NCI-H187 (cell line): ENCODE data around the gene GAPVD1.
"Not testable (repeated sequence)": the region's sequence is repeated elsewhere in the genome, so short reads cannot be mapped to it uniquely, and the experiment has no call there.

ENCODE experiments used
- DNase-seq, 2 experiments: peaks; one replicate each; lab custom pipeline; 2025; lab: John Stamatoyannopoulos, UW

Gene GAPVD1

DNA sequence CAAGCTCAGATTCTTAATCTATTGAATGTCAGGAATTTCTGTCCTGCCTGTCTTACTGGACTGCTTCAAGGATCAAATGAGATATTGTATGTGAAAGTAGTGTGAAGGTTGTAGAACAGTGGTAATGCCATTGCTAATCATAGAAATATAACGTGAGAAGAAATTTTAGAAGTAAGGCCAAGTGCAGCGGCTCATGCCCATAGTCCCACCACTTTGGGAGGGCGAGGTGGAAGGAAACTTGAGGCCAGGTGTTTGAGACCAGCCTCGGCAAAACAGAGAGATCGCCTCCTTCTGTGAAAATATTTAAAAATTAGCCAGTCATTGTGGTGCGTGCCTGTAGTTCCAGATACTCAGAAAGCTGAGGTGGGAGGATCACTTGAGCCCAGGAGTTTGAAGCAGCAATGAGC lies 15.4 kb upstream of the GAPVD1 start:
- no peak for DNase-seq

DNA sequence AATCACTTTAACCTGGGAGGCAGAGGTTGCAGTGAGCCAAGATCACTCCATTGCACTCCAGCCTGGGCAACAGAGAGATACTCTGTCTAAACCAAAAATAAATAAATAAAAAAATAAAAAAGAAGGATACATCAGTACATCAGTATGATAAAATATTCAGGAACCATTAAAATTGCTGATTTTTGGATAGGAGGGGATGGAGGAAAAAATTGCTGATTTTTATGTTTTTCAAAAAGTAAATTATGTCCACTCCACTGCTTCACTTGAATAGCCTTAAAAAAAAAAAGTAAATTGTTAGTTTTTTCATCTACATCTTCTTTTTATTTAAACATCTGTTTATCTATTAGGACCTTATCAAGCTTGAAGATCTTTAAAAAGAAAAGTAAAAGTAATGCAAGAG lies 7.4 kb upstream of the GAPVD1 start:
- no peak for DNase-seq

DNA sequence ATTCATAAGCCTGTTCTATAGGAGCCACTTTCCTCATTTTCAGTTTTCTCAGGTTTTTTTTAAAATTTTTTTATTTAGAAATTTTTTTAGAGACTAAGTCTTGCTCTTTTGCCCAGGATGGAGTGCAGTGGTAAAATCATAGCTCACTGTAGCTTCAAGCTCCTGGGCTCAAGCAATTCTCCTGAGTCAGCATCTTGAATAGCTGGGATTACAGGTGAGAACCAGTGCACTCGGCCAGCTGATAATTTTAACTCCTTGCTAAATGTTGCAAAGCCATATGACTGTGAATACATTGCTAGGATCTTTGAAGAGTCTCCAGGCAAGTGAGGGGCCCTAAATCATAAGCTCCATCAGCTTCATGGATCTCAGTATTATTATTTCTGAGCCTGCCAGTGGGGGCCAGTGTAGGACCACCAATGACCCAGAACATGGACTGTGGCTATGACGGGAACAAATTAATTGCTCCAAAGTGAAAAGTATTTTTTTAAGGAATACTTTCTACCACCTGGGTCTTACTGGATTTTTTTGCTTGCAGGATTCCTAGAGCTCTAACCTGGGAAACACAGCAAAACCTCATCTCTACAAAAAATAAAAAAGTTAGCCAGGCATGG lies 5.7 kb upstream of the GAPVD1 start:
- DNase-seq: no peak

DNA sequence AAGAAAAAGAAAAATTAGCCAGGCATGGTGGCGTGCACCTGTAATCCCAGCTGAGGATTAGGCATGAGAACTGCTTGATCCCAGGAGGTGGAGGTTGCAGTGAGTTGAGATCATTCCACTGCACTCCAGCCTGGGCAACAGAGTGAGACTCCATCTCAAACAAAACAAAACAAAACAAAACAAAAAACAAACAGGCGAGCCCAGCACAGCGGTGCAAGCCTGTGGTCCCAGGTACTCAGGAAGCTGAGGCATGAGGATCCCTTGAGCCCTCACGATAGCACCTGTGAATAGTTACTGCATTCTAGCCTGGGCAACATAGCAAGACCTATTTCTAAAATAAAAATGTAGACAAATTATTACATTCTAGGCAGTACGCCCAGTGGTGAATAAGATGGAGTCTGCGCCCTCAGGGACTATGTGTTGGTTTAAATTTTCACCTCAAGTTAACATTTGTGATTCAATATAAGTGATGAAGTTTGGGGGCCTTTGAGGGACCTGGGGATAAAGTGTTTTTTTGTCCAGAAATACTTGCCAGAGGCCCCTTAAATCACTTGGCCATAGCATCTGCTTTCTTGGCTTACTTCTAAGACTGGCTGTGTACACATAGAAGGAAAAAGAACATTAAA lies 3.4 kb upstream of the GAPVD1 start:
- no peak for DNase-seq

DNA sequence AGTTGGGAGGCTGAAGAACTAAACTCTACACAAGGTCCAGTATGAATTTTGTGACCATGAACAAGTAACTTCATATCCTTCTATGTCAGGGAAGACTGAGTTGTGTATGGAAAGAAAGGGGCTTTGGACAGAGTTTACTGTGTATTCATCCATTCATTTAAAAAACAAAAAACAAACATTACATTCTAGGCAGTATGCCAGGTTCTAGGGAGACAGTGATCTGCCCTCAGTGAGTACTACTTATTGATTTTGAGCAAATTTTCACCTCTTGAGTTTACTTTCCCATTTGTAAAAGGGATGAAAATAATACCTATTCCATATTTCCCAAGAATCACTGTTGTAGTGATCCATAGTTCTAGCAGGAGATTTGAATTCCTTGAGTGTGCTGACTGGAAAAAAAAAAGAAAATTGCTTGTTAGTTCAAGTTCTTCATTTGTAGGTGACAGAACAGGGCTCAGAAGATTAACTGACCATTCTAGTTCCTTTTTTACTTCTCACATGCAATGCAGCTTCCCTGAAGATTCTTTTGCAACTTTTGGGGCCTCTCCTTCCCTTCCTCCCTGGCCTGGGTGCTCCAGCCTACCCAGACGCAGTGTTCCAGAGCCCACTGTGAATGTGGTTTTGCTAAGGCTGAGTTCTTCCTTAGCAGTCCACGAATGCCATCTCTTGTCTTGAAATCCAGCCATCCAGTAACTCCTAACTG lies 2.6 kb upstream of the GAPVD1 start:
- no peak for DNase-seq

DNA sequence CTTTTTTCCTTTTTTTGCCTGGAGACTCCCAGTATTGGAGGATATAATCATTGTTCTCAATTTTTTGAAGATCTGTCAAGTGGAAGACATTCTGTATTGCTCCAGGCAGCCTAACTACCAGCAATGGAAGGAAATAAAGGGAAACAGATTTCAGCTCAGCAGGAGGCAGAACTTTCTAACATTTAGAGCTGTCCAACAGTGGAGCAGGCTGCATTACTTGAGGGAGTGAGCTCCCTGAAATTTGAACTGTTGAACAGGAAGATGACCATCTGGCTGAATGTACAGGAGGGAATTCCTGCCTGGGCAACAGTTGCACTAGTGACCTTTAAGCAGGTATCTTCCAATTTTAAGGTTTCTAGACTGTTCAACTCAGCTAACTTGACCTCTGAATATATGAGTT lies 1.1 kb upstream of the GAPVD1 start:
- DNase-seq: no peak

DNA sequence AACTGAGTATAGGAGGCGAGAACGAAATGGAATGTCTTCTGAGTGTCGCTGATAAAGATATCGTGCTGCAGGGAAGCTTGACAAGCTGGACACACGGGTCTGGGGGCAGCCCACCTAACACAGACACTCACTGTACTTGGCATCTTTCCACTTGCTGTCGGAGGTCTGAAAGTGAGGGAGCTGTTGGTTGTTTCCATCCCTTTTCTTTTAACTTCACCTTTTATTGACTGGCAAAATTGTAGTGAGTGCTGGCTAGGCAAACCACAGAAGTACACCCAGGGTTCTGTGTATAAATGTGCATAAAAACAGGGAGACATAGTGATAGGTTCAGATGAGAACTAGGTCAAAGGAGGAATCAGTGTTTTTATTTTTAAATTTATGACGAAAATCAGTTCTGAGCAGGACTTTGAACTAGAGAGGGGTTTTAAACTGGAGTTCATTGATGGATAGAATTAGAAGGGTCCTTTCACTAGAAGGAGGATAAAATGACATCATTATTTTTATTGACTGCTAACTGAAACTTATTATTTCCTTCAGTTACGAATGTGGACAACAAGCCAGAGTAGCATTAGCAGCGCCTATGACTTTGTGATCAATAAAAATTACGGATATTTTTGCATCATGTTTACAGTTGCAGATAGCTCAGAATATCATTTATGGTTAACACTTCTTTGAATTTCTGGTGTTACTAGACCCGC lies 817 bp downstream of the GAPVD1 start:
- DNase-seq: no peak

DNA sequence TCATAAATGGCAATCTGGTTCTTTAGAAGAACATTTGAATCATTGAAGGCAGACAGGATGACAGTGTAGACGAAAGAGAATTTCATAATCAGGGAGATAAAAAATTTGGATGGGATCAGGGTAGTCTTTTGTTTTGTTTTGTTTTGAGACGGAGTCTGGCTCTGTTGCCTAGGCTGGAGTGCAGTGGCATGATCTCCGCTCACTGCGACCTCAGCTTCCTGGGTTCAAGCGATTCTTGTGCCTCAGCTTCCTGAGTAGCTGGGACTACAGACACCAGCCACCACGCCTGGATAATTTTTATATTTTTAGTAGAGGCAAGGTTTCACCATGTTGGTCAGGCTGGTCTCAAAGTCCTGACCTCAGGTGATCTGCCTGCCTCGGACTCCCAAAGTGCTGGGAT lies 2.4 kb downstream of the GAPVD1 start:
- not testable (repeated sequence) for DNase-seq

DNA sequence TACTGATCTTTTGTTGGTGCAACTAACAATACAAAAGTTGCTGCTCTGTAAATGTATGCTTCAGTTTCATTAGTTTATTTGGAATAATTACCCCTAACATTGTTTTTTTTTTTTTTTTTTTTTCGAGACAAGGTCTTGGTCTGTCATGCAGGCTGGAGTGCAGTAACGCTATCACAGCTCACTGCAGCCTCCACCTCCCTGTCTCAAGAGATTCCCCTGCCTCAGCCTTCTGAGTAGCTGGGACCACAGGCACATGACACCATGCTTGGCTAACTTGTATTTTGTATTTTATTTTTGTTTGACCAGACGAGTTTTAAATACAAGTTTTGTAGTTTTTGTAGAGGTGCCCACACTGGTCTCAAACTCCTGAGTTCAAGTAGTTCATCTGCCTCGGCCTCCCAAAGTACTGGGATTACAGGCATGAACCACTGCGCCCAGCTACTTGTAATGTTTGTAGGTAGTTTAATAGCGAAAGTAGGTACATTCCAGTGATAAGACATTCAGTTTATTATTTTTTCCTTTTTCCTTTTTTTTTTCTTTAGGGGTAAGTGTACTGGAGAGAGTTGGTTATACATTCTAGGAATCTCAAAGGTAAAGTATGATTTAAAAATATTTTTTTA lies 6.9 kb downstream of the GAPVD1 start:
- DNase-seq: no peak

DNA sequence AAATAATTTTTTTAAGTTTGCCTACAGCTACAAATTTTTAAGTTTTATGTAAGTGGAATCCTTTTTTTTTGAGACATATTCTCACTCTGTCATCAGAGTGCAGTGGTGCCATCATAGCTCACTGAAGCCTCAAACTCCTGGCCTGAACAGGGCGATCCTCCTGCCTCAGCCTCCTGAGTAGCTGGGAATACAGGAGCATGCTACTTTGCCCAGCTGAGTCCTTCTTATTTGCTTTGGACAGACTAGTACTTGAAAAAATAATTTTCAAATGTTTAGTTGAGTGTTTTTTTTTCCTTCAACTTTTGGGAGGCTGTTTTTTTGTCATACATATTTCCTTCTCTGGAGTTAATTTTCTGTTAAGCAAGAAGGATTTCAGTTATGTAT lies 7.4 kb downstream of the GAPVD1 start:
- DNase-seq: no peak

DNA sequence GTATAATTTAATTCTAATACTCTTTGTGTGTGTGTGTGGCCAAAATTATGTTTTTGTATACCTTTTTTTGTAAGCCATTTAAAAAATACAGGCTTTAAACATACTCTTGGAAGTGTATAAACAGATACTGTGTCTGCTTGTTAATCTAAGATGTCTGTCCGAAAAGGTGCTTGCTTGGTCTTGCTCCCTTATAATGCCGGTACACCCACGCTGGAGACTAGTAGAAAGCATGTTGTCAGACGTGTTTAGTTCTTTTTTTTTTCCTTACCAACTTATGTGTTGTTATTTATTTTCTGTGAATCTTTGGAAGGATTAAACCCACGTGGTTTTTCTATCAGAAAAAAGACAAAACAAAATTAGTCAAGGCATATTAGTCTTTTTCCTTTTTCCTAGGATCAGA lies 9.5 kb downstream of the GAPVD1 start:
- no peak for DNase-seq

DNA sequence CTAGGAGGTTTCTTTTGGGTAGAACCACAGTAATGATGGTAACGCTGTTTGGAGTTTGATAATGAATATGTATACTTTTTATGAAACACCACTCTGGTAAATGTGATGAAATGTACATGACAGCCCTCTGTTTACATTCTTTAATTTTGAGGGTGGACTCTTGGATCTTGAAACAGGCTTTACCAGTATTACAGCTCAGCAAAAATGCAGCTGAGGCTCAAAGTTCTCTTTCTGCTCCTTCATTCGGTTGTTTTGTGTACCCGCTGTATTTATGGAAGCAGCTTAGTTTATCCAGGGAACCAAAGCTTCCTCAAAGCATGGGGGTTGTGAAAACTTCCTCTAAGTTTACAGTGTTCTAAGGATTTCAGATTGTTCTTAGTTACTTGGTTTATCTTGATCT lies 11.1 kb downstream of the GAPVD1 start:
- DNase-seq: no peak

DNA sequence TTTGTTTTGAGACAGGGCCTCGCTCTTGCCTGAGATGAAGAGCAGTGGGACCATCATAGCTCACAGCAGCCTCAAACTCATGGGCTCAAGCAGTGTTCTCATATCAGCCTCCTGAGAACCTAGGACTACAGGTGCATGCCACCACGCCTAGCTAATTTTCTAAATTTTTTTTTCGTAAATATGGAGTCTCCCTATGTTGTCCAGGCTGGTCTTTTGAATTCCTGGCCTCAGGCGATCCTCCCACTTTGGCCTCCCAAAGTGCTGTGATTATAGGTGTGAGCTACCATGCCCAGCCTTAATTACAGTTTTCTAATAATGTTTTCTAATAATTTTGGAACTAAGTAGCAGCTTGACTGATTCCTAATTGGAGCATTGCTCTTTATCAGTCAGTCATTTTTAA lies 15.1 kb downstream of the GAPVD1 start:
- no peak for DNase-seq

DNA sequence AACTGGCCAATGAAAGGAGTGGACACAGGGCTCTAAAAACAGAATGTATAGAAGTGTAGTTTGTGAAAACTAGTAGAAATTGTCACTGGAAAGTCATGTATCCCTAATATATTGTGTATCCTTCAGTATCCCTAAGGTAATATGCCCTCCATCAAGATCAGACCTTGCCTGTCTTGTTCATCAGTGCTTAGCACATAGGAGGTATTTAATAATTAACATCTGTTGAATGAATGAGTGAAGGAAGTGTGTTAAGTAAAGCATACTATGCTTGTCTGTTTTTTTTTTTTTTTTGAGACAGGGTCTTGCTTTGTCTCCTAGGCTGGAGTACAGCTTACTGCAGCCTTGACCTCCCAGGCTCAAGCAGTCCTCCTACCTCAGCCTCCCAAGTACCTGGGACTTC lies 15.8 kb downstream of the GAPVD1 start:
- no peak for DNase-seq

DNA sequence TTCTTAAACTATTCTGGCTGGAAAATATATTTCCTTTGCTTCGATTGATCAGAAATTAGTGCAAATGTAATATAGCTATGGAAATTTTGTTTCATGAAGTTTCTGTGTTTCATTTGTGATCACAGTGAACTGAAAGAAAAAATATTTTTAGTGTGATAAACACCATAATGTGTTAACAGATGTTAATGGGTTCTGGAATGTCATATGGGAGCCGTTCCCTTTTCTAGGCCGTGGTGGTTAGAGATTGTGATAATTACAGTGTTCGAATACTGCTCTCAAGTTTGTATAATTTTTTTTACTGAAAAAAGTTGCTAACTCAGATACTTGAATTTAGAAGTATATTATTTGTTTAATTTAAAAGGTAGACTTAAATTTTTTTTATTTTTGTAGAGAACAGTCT lies 19.3 kb downstream of the GAPVD1 start:
- no peak for DNase-seq

DNA sequence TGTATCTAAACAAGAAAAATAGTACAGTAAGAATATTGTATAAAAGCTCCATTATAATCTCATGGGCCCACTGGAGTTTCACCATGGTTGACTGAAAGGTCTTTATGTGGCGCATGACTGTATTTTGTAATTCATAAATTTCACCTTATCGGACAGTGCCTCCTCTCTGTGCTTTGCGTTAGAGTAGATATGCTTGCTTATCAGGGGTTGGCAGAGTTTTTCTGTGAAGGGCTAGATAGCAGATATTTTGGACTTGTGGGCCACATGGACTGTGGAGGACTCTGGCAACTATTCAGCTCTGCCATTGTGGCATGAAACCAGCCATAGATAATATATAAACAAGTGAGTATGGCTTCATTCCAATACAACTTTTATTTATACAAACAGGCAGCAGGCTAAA lies 23.2 kb downstream of the GAPVD1 start:
- DNase-seq: no peak

DNA sequence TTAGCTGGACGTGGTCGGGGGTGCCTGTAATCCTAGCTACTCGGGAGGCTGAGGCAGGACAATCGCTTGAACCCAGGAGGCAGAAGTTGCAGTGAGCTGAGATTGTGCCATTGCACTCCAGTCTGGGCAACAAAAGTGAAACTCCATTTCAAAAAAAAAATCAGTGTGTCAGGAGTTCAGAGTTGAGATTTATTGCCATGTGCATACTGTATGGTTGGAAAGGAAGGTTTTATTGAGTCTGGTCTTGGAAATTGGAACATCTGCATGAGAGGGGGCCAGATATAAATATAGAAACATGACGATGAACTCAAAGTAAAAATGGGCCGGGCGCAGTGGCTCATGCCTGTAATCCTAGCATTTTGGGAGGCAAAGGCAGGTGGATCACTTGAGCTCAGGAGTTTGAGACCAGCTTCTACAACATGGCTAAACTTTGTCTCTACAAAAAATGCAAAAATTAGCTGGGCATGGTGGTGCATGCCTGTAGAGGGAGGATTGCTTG lies 25.4 kb downstream of the GAPVD1 start:
- DNase-seq: not testable (repeated sequence)

DNA sequence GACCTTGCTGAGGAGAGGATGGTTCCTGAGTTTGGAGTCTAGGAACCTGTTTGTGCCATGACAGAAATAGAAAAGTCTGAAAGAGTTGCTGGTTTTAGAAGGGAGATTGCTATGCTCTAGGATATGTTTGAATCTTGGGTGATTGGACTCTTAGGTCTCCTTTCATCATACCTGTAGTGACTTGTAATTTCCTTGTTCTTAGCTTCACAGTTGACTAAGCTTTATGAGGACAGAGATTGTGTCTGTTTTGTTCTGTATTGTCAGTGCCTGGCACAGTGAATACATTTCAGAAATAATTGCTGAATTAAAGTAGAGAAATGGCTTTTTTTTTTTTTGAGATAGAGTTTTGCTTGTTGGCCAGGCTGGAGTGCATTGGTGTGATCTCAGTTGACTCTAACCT lies 31.5 kb downstream of the GAPVD1 start:
- no peak for DNase-seq

DNA sequence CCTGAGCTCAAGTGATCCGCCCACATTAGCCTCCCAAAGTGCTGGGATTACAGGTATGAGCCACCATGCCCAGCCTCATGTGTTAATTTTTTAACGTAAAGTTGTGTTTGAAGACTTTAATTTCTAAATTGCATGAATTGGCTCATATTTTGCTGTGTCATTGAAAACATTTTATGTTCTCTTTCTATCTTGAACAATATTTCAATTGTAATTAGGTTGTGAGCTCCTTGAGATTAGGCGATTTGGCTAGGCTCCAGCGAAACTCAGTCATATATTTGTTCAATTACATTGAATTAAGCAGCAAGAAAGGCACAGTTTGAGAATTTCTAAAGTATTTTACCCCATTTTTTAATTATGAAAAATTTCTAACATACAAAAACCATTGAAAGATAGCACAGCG lies 34.0 kb downstream of the GAPVD1 start:
- no peak for DNase-seq

DNA sequence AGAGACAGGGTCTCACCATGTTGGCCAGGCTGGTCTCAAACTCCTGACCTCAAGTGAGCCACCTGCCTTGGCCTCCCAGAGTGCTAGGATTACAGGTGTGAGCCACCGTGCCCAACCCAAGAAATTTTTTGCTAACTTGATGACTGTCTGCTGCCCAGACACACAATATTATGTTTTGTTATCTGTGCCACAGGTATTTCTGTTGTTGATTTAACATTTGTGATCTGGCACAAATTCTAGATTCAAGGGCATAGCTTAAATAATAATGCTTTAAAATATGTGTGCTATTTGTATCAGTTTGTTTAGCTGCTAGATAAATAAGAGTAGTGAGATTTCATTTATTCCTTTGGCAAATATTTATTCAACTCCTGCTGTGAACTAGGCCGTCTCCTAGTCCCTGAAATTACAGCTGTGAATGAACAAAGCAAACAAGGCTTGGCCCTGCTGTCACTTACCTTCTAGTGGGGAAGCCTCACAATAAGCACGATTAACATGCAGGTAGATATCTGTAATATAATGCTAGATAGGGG lies 35.3 kb downstream of the GAPVD1 start:
- DNase-seq: peak in 1 of 2 experiments; percentile 2

DNA sequence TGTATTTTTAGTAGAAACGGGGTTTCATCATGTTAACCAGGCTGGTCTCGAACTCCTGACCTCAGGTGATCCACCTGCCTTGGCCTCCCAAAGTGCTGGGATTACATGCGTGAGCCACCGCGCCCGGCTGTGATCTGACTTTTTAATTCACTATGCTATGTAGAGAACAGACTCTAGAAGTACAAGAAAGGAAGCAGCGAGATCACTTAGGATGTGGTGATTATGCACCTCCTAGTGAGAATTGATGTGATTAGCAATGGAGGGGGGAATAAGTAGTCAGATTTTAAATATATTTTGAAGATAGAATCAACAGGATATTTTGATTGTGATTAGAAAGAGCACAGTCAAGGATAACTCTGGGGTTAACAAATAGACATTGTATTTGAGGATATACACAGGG lies 36.3 kb downstream of the GAPVD1 start:
- DNase-seq: no peak

DNA sequence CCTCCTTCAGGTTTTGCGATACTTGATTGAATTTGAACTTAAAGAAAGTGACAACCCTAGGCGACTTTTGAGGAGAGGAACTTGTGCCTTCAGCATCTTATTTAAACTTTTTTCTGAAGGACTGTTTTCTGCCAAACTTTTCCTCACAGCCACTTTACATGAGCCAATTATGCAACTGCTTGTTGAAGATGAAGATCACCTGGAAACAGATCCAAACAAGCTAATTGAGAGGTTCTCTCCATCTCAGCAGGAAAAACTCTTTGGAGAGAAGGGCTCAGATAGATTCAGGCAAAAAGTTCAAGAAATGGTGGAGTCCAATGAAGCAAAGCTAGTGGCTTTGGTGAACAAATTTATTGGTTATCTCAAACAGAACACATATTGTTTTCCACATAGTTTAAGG lies 40.6 kb downstream of the GAPVD1 start:
- DNase-seq: no peak
